Mammary epithelial cell (primary cell): ENCODE data around the gene EXTL1.

ENCODE experiments used
- EZH2 ChIP-seq: IDR thresholded peaks from 2 replicates; pipeline ENCODE4 v1.6.1; 2012; ENCODE audit warnings: low read length, inconsistent platforms, borderline replicate concordance
- TF ChIP-seq, protein P1 (sequence below), 2 donors: IDR thresholded peaks in 1 of 2; conservative IDR thresholded peaks in 1 of 2; 2 replicates each; pipeline ENCODE4 v1.5.1; 2011 to 2012; ENCODE audit warnings: inconsistent platforms in 2 of 2, low read length in 2 of 2, mild to moderate bottlenecking in 2 of 2, control low read depth in 1 of 2, low read depth in 1 of 2; ENCODE audit not compliant: insufficient read depth in 1 of 2; ENCODE audit errors: extremely low read depth in 1 of 2

DNA sequence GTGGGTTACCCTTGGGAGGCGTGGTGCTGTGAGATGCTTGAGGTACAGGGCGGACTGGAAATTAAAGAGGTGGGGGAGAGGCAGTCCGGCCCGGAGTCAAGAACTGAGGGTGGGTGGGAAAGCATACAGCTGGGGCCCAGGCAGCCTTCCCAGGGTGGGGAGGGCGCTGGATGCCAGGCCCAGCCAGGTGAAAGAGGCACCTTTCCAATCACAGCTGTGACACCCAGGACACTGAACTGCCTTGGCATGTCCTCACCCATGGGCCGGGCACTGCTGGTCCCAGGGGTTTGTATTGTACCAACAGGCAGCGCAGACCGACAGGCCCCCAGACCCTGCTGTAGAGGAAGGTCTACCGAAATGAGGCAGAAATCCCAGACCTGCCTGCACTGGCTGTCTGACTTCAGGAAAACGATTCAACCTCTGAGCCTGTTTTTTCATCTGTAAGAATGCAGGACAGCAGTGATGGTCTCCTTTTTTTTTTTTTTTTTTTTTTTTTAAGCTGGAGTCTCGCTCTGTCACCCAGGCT, 15.2 kb downstream of the EXTL1 start:
- TF ChIP-seq, protein P1, sequence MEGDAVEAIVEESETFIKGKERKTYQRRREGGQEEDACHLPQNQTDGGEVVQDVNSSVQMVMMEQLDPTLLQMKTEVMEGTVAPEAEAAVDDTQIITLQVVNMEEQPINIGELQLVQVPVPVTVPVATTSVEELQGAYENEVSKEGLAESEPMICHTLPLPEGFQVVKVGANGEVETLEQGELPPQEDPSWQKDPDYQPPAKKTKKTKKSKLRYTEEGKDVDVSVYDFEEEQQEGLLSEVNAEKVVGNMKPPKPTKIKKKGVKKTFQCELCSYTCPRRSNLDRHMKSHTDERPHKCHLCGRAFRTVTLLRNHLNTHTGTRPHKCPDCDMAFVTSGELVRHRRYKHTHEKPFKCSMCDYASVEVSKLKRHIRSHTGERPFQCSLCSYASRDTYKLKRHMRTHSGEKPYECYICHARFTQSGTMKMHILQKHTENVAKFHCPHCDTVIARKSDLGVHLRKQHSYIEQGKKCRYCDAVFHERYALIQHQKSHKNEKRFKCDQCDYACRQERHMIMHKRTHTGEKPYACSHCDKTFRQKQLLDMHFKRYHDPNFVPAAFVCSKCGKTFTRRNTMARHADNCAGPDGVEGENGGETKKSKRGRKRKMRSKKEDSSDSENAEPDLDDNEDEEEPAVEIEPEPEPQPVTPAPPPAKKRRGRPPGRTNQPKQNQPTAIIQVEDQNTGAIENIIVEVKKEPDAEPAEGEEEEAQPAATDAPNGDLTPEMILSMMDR (conservative IDR thresholded peaks at IDR 0.05 in 1 of 2, IDR thresholded peaks at IDR 0.05 in 1 of 2; ENCODE audit: extremely low read depth in 1 of 2, insufficient read depth in 1 of 2, low read depth in 1 of 2, low read length in 2 of 2) = no peak
- TF ChIP-seq EZH2 = no peak
